Common myeloid progenitor, CD34-positive (primary cell): ENCODE measurements around the gene GPR161.

Source experiments
- CTCF ChIA-PET: fragments of 350-600 bp; sonication (Branson Sonifier 250); formaldehyde crosslinking; loops from one replicate; lab custom pipeline; 2021; ENCODE audit warnings: antibody characterized with exemption; lab: Charles Lee
- POLR2A ChIA-PET: fragments of 350-600 bp; sonication (Branson Sonifier 250); formaldehyde crosslinking; loops from one replicate; lab custom pipeline; 2021; ENCODE audit warnings: antibody characterized with exemption; lab: Charles Lee
- DNase-seq, 3 donors: peaks; one replicate each; pipeline versions ENCODE4 v3.0.0 to v3.0.0-alpha.2; 2013
- H3K27ac ChIP-seq, 2 experiments: 1 replicate in 1 of 2; 2 replicates in 1 of 2; pipeline ENCODE4 v1.7.0; 2013; ENCODE audit warnings: inconsistent platforms in 2 of 2, low read length in 2 of 2, mild to moderate bottlenecking in 2 of 2, low read depth in 1 of 2, moderate library complexity in 1 of 2; ENCODE audit not compliant: severe bottlenecking in 2 of 2, insufficient read depth in 1 of 2, poor library complexity in 1 of 2
- H3K27me3 ChIP-seq, 5 experiments: replicated peaks in 2 of 5; 1 replicate in 3 of 5; 2 replicates in 2 of 5; pipeline versions ENCODE4 v1.6.1 to v1.7.0; 2013; ENCODE audit warnings: low read length in 4 of 5, mild to moderate bottlenecking in 2 of 5, moderate library complexity in 2 of 5, inconsistent platforms in 1 of 5; ENCODE audit not compliant: insufficient read depth in 5 of 5, control insufficient read depth in 4 of 5
- H3K36me3 ChIP-seq, 4 experiments: 1 replicate in 2 of 4; 2 replicates in 2 of 4; pipeline versions ENCODE4 v1.6.1 to v1.7.0; 2013; ENCODE audit warnings: low read length in 3 of 4, control low read depth in 1 of 4, mild to moderate bottlenecking in 1 of 4; ENCODE audit not compliant: control insufficient read depth in 4 of 4, insufficient read depth in 4 of 4
- H3K4me1 ChIP-seq, 4 experiments: 1 replicate in 3 of 4; 2 replicates in 1 of 4; pipeline versions ENCODE4 v1.6.1 to v1.7.1; 2013; ENCODE audit warnings: low read length in 3 of 4, mild to moderate bottlenecking in 3 of 4, control low read depth in 1 of 4, inconsistent platforms in 1 of 4, moderate library complexity in 1 of 4; ENCODE audit not compliant: control insufficient read depth in 4 of 4, insufficient read depth in 4 of 4; ENCODE audit errors: control extremely low read depth in 1 of 4
- H3K4me3 ChIP-seq, 7 experiments: 1 replicate in 4 of 7; 2 replicates in 3 of 7; pipeline versions ENCODE4 v1.5.1 to v1.7.0; 2013; ENCODE audit warnings: mild to moderate bottlenecking in 7 of 7, low read length in 6 of 7, moderate library complexity in 6 of 7, inconsistent platforms in 2 of 7, low read depth in 2 of 7, control low read depth in 1 of 7; ENCODE audit not compliant: insufficient read depth in 4 of 7, control insufficient read depth in 1 of 7; ENCODE audit errors: extremely low read depth in 1 of 7
- H3K9me3 ChIP-seq, 5 experiments: 1 replicate in 4 of 5; 2 replicates in 1 of 5; pipeline versions ENCODE4 v1.6.1 to v1.7.1; 2013; ENCODE audit warnings: low read length in 4 of 5, mild to moderate bottlenecking in 2 of 5, inconsistent platforms in 1 of 5, low read depth in 1 of 5, moderate library complexity in 1 of 5; ENCODE audit not compliant: control insufficient read depth in 4 of 5, insufficient read depth in 2 of 5; ENCODE audit errors: control extremely low read depth in 1 of 5
- WGBS: methylation state at CpG from one replicate; pipeline ENCODE4 v1.1.5; 2013; ENCODE audit not compliant: insufficient coverage; 5-methylcytosine and 5-hydroxymethylcytosine counted together

The GPR161 gene

GRCh38 chr1:168050880-168051279 is 85.8 kb downstream of the GPR161 start:
- H3K4me3 ChIP-seq, result no peak overlapping the region
- no peaks in the 10 kb centered on the region for H3K9me3 ChIP-seq
- WGBS, result 100% methylated on average over 1 of the region's 1 CpG
- CTCF ChIA-PET, result interaction anchor here (1.2 to 1.4 kb wide), 2 partner anchors 9 to 209 kb away, joined by 3 read pairs; no protein-coding TSS in a partner anchor
- H3K27me3 ChIP-seq, result no peaks in the 10 kb centered on the region
- DNase-seq, result no peak
- peaks cover 0 to 2% (median under 1%) of the 10 kb centered on the region in 4 experiments for H3K36me3 ChIP-seq
- peaks cover 0 to 13% (median 9%) of the 10 kb centered on the region in 4 experiments for H3K4me1 ChIP-seq
- POLR2A ChIA-PET, result interaction anchor here (0.6 to 1.0 kb wide), 2 partner anchors 114 to 282 kb away, joined by 3 read pairs; partner anchors contain the start of gene MPC2
- H3K27ac ChIP-seq, result no peak overlapping the region

- CTCF ChIA-PET, result interaction anchor here (1.2 to 1.4 kb wide), 2 partner anchors 10 to 208 kb away, joined by 3 read pairs; no protein-coding TSS in a partner anchor
- H3K36me3 ChIP-seq, result peaks cover 0 to 2% (median 2%) of the 10 kb centered on the region in 4 experiments
- no peaks in the 10 kb centered on the region for H3K27me3 ChIP-seq
- H3K4me3 ChIP-seq, result no peak overlapping the region
- WGBS, result no CpG with 5 or more reads among the region's 1 CpG
- peaks cover 0 to 13% (median 9%) of the 10 kb centered on the region in 4 experiments for H3K4me1 ChIP-seq
- H3K27ac ChIP-seq, result no peak overlapping the region
- no peak for DNase-seq
- POLR2A ChIA-PET, result interaction anchor here (0.6 to 1.0 kb wide), 2 partner anchors 113 to 282 kb away, joined by 3 read pairs; partner anchors contain the start of gene MPC2
- no peaks in the 10 kb centered on the region for H3K9me3 ChIP-seq
Observed at GRCh38 chr1:168050307-168050706, 86.4 kb downstream of the GPR161 start.

GRCh38 chr1:168045311-168045710 is 91.4 kb downstream of the GPR161 start:
- ChIA-PET CTCF (no interaction called here), POLR2A (no interaction called here)
- H3K4me1 ChIP-seq, result no peaks in the 10 kb centered on the region
- H3K36me3 ChIP-seq, result peaks cover 0 to 31% (median 16%) of the 10 kb centered on the region in 4 experiments
- WGBS, result no CpG with 5 or more reads among the region's 1 CpG
- DNase-seq, result no peak
- H3K27me3 ChIP-seq, result no peaks in the 10 kb centered on the region
- peaks cover 0 to 4% (median 0%) of the 10 kb centered on the region in 5 experiments for H3K9me3 ChIP-seq
- H3K27ac ChIP-seq, result no peak overlapping the region
- H3K4me3 ChIP-seq, result no peak overlapping the region

GRCh38 chr1:168042362-168042761 is 94.4 kb downstream of the GPR161 start:
- no peak overlapping the region for H3K4me3 ChIP-seq
- no peaks in the 10 kb centered on the region for H3K27me3 ChIP-seq
- H3K27ac ChIP-seq, result no peak overlapping the region
- H3K36me3 ChIP-seq, result peaks cover 3 to 32% (median 18%) of the 10 kb centered on the region in 4 experiments
- no peak for DNase-seq
- CTCF ChIA-PET, result no interaction called here
- no CpG with 5 or more reads among the region's 2 CpGs for WGBS
- H3K9me3 ChIP-seq, result peaks cover 0 to 4% (median 0%) of the 10 kb centered on the region in 5 experiments
- POLR2A ChIA-PET, result no interaction called here
- no peaks in the 10 kb centered on the region for H3K4me1 ChIP-seq

GRCh38 chr1:168035345-168035744 is 101.4 kb downstream of the GPR161 start:
- no peak for DNase-seq
- POLR2A ChIA-PET, result no interaction called here
- Histone ChIP-seq H3K27me3 (no peaks in the 10 kb centered on the region), H3K4me3 (no peak overlapping the region), H3K36me3 (peaks cover 0 to 11% (median 3%) of the 10 kb centered on the region in 4 experiments), H3K4me1 (no peaks in the 10 kb centered on the region), H3K9me3 (no peaks in the 10 kb centered on the region), H3K27ac (no peak overlapping the region)
- CTCF ChIA-PET, result no interaction called here
- 100% methylated on average over 2 of the region's 5 CpGs for WGBS

- H3K27ac ChIP-seq, result no peak overlapping the region
- H3K9me3 ChIP-seq, result no peaks in the 10 kb centered on the region
- CTCF ChIA-PET, result no interaction called here
- no peak overlapping the region for H3K4me3 ChIP-seq
- POLR2A ChIA-PET, result no interaction called here
- H3K36me3 ChIP-seq, result peaks cover 0 to 8% (median 4%) of the 10 kb centered on the region in 4 experiments
- H3K27me3 ChIP-seq, result no peaks in the 10 kb centered on the region
- H3K4me1 ChIP-seq, result no peaks in the 10 kb centered on the region
- no peak for DNase-seq
- WGBS, result no CpG with 5 or more reads among the region's 1 CpG
Observed at GRCh38 chr1:168032029-168032428, 104.7 kb downstream of the GPR161 start.

- CTCF ChIA-PET, result no interaction called here
- no peak for DNase-seq
Observed at GRCh38 chr1:168031627-168032026, 105.1 kb downstream of the GPR161 start.

More at GRCh38 chr1:168031627-168032026, 105.1 kb downstream of the GPR161 start:
- Histone ChIP-seq H3K4me3 (no peak overlapping the region), H3K27ac (no peak overlapping the region), H3K36me3 (peaks cover 0 to 11% (median 4%) of the 10 kb centered on the region in 4 experiments), H3K4me1 (no peaks in the 10 kb centered on the region), H3K27me3 (no peaks in the 10 kb centered on the region), H3K9me3 (no peaks in the 10 kb centered on the region)
- POLR2A ChIA-PET, result no interaction called here
- WGBS, result no CpG with 5 or more reads among the region's 4 CpGs
